ENCODE data around the gene ZNF438. TPM values are rescaled to one million over a fixed set of nuclear protein-coding genes. Genes with fewer than 3 reads are reported as not detected.
"Not testable (repeated sequence)": the region's sequence is repeated elsewhere in the genome, so short reads cannot be mapped to it uniquely, and the experiment has no call there.

The ZNF438 gene
- total RNA-seq, 2 donors from 2014 or later, result 1.9 TPM

DNA sequence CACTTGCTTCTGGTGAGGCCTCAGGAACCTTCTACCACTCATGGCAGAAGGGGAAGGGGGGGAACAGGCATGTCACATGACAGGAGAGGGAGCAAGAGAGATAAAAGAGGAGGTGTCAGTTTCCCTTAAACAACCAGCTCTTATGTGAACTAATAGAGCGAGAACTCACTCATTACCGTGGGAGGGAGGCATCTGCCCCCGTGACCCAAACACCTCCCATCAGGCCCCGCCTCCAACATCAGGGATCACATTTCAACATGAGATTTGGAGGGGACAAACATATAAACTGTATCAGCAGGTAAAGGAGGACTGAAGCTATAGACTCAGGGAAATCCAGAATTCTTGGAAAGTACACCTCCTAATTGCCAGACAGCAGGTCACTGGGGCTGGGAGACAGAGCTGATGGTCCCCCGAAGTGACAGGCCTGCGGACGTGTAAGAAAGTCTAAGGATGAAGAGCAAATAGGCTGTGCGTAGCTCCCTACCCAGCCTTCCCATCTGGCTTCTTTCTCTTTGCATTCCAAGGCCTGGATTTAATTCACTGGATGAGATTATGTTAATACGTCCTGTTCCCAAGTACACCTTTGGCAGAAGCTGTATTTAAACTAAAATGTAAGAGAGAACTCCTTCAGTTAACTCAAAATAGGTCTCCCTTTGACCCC, 215.4 kb downstream of the ZNF438 start:
- DNase-seq (ENCODE audit: low spot score) (no peak), ATAC-seq (no peak)
- Mint-ChIP-seq H3K27ac (no peak overlapping the region), H3K9me3 (no peaks in the 10 kb centered on the region), H3K27me3 (peaks cover 0 to 2% of the 10 kb centered on the region in 2 donors), H3K4me1 (ENCODE audit: low read depth in 2 of 2) (peaks cover 0 to 22% of the 10 kb centered on the region in 2 donors), H3K36me3 (no peaks in the 10 kb centered on the region), H3K4me3 (no peak overlapping the region)

DNA sequence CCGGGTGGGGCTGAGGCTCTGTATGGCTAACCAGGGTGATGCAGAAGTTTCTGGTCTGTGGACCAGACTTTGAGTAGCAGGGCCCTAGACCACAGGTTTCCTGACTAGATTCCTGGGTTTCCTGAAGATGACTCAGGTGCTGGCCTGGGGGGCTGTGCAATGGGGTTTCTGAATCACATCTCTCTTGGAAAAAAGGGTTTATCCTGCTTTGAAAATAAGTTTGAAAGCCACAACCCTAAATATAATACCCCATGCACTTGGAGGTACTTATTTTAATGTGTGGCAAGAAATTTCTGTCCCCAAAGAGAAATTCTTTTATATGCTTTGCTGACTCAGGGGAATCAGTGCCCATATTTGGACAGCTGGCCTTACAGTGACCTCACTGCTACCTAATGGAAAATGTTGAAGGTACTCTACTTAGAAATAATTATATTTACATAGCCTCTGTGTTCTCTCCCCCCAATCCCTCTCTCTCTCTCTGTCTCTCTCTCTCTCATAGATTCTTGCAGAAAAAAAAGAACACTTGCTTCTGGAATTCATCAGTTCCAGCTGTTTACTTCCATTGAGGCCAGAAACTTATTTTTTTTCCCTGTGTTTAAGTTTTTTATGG, 217.7 kb downstream of the ZNF438 start:
- DNase-seq (ENCODE audit: low spot score), result no peak
- ATAC-seq, result no peak
- Mint-ChIP-seq H3K36me3 (no peaks in the 10 kb centered on the region), H3K4me3 (no peak overlapping the region), H3K27ac (no peak overlapping the region), H3K9me3 (no peaks in the 10 kb centered on the region), H3K27me3 (peaks cover 0 to 2% of the 10 kb centered on the region in 2 donors), H3K4me1 (ENCODE audit: low read depth in 2 of 2) (peaks cover 0 to 17% of the 10 kb centered on the region in 2 donors)

DNA sequence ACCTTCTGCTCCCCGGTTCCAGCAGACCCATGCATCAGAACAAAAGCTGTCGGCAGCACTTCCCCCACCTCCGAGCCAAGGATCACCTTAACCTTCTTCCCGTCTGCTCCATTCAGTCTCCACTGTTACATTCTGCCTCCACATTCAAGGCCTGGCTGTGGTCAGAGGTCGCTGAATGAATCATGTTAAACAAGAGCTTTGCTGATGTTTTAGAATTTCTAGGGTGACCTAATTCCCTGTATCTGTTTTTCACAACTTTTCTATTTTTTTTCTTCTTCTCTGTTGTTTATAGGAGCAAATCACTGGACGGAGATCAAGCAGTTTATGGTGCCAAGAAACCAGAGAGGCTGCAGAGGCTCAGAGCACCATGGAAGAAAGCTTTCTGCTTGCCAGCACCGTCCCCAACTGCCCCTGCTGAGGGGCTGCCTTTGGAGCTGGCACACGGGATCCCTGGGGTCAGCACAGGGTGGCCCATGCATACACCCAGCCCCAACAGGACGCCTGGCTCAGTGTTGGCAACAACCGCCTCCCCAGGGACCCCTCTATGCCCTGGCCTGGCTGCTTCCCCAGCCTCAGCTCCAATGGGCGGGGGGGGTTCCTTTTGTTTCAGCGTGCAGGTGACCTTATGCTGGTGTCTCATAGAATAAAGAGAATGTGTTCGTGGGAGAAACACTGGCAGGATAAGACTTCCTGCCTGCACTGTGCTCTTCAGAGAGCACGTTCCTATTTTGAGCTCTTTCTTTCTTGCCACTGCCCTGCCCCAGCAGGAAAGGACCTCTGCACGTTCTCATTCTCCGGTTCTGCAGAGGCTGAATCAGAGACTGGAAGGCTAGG, 219.4 kb downstream of the ZNF438 start:
- ATAC-seq (no peak), DNase-seq (ENCODE audit: low spot score) (no peak)
- H3K4me1 Mint-ChIP-seq (ENCODE audit: low read depth in 2 of 2), result peaks cover 0 to 17% of the 10 kb centered on the region in 2 donors
- no peaks in the 10 kb centered on the region for H3K36me3 Mint-ChIP-seq
- peaks cover 0 to 2% of the 10 kb centered on the region in 2 donors for H3K27me3 Mint-ChIP-seq
- H3K4me3 Mint-ChIP-seq, result no peak overlapping the region
- H3K27ac Mint-ChIP-seq, result no peak overlapping the region
- no peaks in the 10 kb centered on the region for H3K9me3 Mint-ChIP-seq

DNA sequence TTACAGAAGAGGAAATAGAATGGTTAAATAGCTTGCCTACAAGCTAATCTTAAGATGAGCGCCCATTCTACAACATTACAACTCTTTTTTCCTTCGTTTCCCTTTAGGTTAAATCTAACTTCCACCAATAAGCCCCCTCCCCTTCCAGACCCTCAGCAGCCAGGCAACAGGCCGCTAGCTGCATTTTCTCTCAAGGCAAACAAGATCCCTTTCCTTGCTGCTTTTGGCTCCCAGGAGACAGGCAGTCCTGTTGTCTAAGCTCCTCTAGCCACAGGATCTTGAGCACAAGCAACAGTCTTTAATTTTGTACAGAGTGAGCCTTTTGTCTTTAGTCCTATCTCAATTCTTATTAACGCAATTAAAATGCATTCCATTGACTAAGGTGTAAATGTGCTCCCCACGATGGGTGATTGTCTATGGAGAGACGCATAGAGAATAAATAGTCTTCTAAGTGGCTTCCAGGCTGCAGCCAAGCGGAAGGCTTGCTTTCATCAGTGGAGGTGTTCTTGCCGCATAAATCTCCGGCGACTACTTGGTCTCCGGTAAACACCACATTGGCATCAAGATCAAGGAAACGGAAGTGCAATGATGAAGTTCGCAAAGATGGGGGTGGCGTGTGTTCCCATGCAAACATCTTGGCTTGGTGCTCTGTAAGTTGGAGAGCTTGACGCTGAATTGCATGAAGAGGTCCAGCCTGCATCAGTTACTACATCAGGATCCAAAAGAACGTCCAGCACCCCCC, 220.2 kb downstream of the ZNF438 start:
- ATAC-seq, result no peak
- H3K27ac Mint-ChIP-seq, result no peak overlapping the region
- peaks cover 0 to 17% of the 10 kb centered on the region in 2 donors for H3K4me1 Mint-ChIP-seq (ENCODE audit: low read depth in 2 of 2)

GRCh38 chr10:30810416-30810815, 221.2 kb downstream of the ZNF438 start:
- ATAC-seq (no peak), DNase-seq (ENCODE audit: low spot score) (no peak)
- Mint-ChIP-seq H3K27me3 (peaks cover 0 to 2% of the 10 kb centered on the region in 2 donors), H3K27ac (no peak overlapping the region), H3K9me3 (no peaks in the 10 kb centered on the region), H3K4me3 (no peak overlapping the region), H3K36me3 (no peaks in the 10 kb centered on the region), H3K4me1 (ENCODE audit: low read depth in 2 of 2) (peaks cover 0 to 17% of the 10 kb centered on the region in 2 donors)

More for the DNA sequence above, 220.2 kb downstream of the ZNF438 start:
- Mint-ChIP-seq H3K27me3 (peaks cover 0 to 2% of the 10 kb centered on the region in 2 donors), H3K4me3 (no peak overlapping the region), H3K36me3 (no peaks in the 10 kb centered on the region), H3K9me3 (no peaks in the 10 kb centered on the region)
- no peak for DNase-seq (ENCODE audit: low spot score)

GRCh38 chr10:30806850-30807249, 224.8 kb downstream of the ZNF438 start:
- Mint-ChIP-seq H3K4me1 (ENCODE audit: low read depth in 2 of 2) (peaks cover 2 to 5% of the 10 kb centered on the region in 2 donors), H3K4me3 (no peak overlapping the region), H3K27me3 (no peaks in the 10 kb centered on the region), H3K9me3 (no peaks in the 10 kb centered on the region), H3K27ac (no peak overlapping the region), H3K36me3 (no peaks in the 10 kb centered on the region)
- DNase-seq (ENCODE audit: low spot score), result no peak
- peak in 1 of 2 donors; percentile 9 for ATAC-seq

DNA sequence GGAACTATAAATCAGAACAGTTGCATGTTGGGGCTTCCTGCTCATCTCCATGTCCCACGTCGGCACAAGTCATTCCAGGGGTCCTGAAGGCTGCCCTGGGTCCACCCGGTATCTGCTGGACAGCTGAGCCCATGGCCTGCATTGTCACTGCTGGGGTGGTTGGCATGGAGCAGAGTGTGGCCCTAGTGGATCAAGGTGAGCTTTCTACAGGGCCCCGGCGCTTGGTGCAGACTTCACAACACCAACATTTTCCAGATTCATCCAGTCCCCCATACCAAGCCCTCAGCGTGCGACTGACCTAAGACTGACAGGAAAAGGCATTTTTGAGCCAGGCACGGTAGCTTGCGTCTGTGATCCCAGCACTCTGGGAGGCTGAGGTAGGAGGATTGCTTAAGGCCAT, 226.6 kb downstream of the ZNF438 start:
- H3K4me1 Mint-ChIP-seq (ENCODE audit: low read depth in 2 of 2), result peaks cover 0 to 2% of the 10 kb centered on the region in 2 donors
- H3K4me3 Mint-ChIP-seq, result no peak overlapping the region
- no peak for DNase-seq (ENCODE audit: low spot score)
- H3K27ac Mint-ChIP-seq, result no peak overlapping the region
- no peaks in the 10 kb centered on the region for H3K27me3 Mint-ChIP-seq
- no peaks in the 10 kb centered on the region for H3K36me3 Mint-ChIP-seq
- peak in 1 of 2 donors; percentile 48 for ATAC-seq
- no peaks in the 10 kb centered on the region for H3K9me3 Mint-ChIP-seq

- Mint-ChIP-seq H3K4me1 (ENCODE audit: low read depth in 2 of 2) (peaks cover 0 to 2% of the 10 kb centered on the region in 2 donors), H3K27me3 (no peaks in the 10 kb centered on the region), H3K4me3 (no peak overlapping the region), H3K27ac (no peak overlapping the region), H3K36me3 (no peaks in the 10 kb centered on the region), H3K9me3 (no peaks in the 10 kb centered on the region)
- DNase-seq (ENCODE audit: low spot score) (no peak), ATAC-seq (no peak)
These were observed 227.1 kb downstream of the ZNF438 start for GRCh38 chr10:30804478-30805055.

DNA sequence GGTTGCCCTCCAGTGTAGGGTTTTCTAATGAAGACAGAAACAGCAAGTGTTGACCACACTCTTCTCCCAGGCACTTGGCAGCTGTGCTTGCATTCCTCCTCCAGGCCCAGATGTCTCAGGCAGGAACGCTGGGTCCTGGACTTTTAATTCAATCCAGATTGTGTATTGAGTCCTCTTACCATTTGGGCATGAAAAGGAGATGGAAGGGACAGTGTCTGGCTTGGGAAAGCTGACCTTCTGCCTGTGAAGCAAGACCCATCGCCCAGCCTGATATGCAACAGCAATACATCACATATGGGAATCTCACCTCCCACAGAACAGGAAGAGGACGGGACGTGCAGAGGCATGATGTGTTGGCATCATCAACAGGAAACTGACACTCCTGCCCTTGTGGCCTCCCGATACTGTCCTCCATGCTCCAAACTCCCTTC, 227.8 kb downstream of the ZNF438 start:
- no peak for ATAC-seq
- Mint-ChIP-seq H3K4me3 (no peak overlapping the region), H3K4me1 (ENCODE audit: low read depth in 2 of 2) (peaks cover 0 to 2% of the 10 kb centered on the region in 2 donors), H3K27me3 (no peaks in the 10 kb centered on the region), H3K9me3 (no peaks in the 10 kb centered on the region), H3K27ac (no peak overlapping the region), H3K36me3 (no peaks in the 10 kb centered on the region)
- DNase-seq (ENCODE audit: low spot score), result no peak

DNA sequence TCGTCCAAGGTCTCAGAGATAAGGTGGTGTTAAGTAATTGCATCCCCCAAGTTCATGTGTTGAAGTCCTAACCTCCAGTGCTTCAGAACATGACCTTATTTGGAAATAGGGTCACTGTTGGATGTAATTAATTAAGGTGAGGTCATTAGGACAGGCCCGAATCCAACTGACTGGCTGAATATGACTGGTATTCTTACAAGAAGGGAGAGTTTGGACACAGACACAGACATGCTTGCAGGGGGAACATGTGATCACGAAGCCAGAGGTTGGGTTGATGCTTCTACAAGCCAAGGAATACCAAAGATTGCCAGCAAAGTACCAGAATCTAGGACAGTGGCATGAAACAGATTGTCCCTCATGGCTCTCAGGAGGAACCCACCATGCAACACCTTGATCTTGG, 228.6 kb downstream of the ZNF438 start:
- ATAC-seq, result no peak
- DNase-seq (ENCODE audit: low spot score), result no peak
- Mint-ChIP-seq H3K27me3 (no peaks in the 10 kb centered on the region), H3K9me3 (no peaks in the 10 kb centered on the region), H3K27ac (no peak overlapping the region), H3K4me1 (ENCODE audit: low read depth in 2 of 2) (peaks cover 0 to 2% of the 10 kb centered on the region in 2 donors), H3K4me3 (no peak overlapping the region), H3K36me3 (no peaks in the 10 kb centered on the region)

- no peak overlapping the region for H3K4me3 Mint-ChIP-seq
- no peaks in the 10 kb centered on the region for H3K9me3 Mint-ChIP-seq
- no peaks in the 10 kb centered on the region for H3K36me3 Mint-ChIP-seq
- H3K4me1 Mint-ChIP-seq (ENCODE audit: low read depth in 2 of 2), result peaks cover 0 to 2% of the 10 kb centered on the region in 2 donors
- ATAC-seq, result no peak
- no peak for DNase-seq (ENCODE audit: low spot score)
- H3K27ac Mint-ChIP-seq, result no peak overlapping the region
- no peaks in the 10 kb centered on the region for H3K27me3 Mint-ChIP-seq
These were observed 231.3 kb downstream of the ZNF438 start for GRCh38 chr10:30800368-30800767.

DNA sequence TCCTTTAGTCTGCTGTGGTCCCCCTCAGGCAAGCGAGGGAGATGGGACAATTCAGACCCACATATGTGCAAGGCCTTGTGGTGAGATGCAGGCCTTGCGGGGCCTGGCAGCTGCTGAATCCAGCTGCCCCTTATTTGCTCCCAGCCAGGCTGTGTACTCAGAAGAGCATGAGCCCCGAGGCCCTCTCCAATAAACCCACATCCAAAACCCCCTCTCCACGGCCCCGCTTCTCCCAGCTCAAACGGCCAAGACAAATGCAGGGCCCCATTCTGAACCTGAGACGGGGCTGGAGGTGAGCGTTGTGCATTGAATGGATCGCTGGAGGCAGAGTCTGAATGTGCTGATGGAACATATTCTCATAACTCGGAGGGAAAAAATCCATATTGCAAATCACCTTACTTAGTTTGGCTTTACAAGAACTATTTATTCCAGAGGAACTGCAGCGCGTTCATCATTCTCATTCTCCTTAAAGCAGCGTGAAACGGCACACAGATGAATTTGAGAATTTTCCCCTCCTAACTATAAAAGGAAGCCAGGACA, 232.9 kb downstream of the ZNF438 start:
- no peaks in the 10 kb centered on the region for H3K36me3 Mint-ChIP-seq
- no peaks in the 10 kb centered on the region for H3K27me3 Mint-ChIP-seq
- H3K4me3 Mint-ChIP-seq, result no peak overlapping the region
- no peak for ATAC-seq
- H3K9me3 Mint-ChIP-seq, result no peaks in the 10 kb centered on the region
- H3K27ac Mint-ChIP-seq, result no peak overlapping the region
- no peak for DNase-seq (ENCODE audit: low spot score)
- no peaks in the 10 kb centered on the region for H3K4me1 Mint-ChIP-seq (ENCODE audit: low read depth in 2 of 2)

GRCh38 chr10:30795024-30795423, 236.6 kb downstream of the ZNF438 start:
- not testable (repeated sequence) for H3K36me3 Mint-ChIP-seq; H3K27ac Mint-ChIP-seq; H3K4me3 Mint-ChIP-seq; ATAC-seq; DNase-seq (ENCODE audit: low spot score); H3K27me3 Mint-ChIP-seq; H3K9me3 Mint-ChIP-seq
- peaks cover 6 to 10% of the 10 kb centered on the region in 2 donors for H3K4me1 Mint-ChIP-seq (ENCODE audit: low read depth in 2 of 2)
